Inflammatory macrophage treated with lipopolysaccharide for 1 hour (primary cell): ENCODE measurements around the gene CCDC178.
"Not testable (repeated sequence)": the region's sequence is repeated elsewhere in the genome, so short reads cannot be mapped to it uniquely, and the experiment has no call there.

Experiments used
- DNase-seq, 2 donors: peaks; one replicate each; pipeline ENCODE4 v3.0.0-alpha.2; 2020 to 2022

Gene CCDC178

DNA sequence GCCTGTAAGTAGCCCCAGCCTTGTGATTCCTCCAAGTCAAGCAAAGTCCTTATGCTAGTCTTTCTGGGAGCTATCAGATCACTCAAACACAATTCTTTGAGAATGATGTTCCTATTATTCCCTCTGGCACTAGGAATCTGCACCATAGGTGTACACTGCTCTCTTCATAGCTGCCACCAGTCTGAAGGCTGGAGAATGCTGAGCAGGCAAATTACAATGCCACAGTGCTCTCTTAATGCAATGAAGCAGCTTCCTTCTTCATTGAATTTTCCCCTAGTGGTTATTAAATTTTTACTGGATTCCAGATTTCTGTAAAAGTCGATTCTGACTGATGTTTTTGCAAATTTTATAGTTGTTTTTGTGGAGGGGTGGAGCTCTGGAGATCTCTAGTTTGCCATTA lies 84.8 kb downstream of the CCDC178 start:
- DNase-seq, result no peak

DNA sequence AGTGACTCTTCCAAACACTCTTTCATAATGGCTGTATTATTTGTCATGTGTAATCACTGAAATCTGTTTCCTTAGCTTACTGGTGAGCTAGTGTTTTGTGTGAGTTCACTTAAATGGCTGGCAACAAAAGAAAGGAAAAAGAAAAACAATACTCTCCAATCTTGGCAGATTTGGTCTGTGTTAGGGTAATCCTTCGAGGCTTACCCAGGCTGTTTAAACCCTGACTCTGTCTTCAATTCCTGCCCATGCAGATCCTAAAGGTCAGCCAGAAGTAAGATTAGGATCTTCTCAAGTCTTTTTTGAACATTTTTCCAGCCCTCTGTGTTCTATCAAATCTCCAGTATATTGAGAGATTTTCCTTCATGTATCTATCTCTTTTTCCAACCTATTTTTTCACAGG lies 85.3 kb downstream of the CCDC178 start:
- no peak for DNase-seq

DNA sequence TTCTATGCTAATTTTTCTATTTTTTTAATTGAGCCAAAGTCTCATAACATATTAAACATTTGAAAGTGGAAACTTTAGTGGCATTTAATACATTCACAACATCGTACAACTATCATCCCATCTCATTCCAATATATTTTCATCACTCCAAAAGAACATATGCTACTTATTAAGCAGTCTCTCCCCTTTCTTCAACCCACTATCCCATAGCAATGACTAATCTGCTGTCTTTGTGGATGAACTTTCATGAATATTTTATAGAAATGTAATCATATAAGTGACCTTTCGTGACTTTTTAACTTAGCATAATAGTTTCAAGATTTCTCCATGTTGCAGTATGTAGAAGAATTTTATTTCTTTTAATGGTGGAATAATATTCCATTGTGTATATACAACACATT lies 90.3 kb downstream of the CCDC178 start:
- DNase-seq, result no peak

DNA sequence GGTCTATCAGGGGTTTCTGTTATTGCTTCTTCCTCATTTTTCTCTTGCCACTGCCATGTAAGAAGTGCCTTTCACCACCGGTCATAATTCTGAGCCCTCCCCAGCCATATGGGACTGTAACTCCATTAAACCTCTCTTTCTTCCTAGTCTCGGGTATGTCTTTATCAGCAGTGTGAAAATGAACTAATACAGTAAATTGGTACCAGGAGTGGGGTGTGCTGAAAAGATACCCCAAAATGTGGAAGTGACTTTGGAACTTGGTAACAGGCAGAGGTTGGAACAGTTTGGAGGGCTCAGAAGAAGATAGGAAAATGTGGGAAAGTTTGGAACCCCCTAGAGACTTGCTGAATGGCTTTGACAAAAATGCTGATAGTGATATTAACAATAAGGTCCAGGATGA lies 100.8 kb downstream of the CCDC178 start:
- DNase-seq, result not testable (repeated sequence)

DNA sequence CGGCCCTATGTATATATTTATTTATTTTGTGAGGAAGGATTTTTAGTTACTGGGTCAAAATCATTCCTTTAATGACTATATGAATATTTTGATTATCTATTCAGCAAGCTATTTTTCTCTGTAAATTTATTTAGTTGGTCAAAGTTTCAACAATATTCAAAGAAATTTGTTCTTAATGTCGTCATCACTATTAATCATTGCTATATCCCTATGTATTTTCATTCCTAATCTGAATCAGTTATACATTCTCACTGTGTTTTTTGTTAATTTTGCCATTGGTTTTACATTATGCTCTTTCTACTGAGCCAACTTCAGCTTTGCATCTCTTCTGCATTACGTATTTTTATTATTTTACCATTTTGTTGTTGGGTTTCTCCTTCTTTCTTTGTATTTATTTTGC lies 105.7 kb downstream of the CCDC178 start:
- DNase-seq, result no peak

DNA sequence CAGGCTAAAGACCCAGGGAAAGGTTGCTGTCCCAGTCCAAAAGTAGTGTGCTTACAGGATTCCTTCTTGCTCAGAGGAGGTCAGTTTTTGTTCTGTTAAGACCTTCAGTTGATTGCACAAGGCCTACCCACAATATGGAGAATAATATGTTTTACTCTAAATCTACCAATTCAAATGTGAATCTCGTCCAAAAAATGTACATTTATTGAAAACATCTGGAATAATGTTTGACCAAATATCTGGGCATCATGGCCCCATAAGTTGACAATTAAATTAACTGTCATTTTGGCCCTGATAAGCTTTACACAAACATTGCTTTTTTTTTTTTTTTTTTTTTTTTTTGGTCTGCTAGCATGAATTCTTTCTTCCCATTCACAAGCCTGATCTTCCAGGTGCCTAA lies 109.8 kb downstream of the CCDC178 start:
- no peak for DNase-seq

DNA sequence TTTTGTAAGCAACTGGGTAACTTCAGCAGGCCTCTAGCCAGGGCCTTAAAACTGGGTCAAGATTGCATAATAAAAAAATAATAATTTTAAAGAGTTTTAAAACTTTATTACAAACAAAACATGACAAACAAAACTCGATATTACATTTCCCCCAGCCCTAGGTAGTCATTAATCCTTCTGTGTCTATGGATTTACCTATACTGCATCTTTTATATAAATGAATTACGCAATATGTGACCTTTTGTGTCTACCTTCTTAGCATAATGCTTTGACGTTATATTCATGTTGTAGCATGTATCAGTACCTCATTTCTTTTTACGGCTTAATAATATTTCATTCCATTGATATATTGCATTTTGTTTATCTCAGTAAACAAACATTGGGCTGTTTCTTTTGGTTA lies 113.5 kb downstream of the CCDC178 start:
- DNase-seq, result no peak

DNA sequence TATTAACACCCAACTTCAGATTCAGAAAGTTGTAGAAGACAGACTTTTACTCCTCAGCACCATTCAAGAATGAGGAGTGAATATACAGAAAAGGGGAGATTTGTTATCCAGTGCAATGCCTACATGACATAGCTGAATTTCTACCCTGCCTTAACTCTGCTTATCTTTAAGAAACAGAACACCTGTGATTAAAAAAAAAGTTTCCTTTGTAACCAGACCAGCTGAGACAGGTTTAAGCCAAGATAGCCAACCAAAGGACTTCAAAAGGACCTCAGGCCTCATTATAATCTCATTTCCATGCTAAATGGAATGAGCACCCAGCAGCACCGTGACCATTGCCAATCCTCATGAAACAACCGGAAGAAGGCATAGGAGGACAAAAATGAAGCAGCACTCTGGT lies 122.9 kb downstream of the CCDC178 start:
- no peak for DNase-seq

DNA sequence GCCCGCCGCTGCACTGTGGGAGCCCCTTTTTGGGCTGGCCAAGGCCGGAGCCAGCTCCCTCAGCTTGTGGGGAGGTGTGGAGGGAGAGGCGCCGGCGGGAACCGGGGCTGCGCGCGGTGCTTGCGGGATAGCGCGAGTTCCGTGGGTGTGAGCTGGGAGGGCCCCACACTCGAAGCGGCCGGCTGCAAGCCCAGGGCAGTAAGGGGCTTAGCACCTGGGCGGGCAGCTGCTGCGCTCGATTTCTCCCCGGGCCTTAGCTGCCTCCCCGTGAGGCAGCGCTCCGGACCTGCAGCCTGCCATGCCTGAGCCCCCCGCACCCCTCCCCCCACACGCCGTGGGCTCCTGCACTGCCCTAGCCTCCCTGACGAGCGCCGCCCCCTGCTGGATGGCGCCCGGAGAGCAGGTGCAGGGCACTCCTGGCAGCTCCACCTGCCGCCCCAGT lies 124.4 kb downstream of the CCDC178 start:
- no peak for DNase-seq

DNA sequence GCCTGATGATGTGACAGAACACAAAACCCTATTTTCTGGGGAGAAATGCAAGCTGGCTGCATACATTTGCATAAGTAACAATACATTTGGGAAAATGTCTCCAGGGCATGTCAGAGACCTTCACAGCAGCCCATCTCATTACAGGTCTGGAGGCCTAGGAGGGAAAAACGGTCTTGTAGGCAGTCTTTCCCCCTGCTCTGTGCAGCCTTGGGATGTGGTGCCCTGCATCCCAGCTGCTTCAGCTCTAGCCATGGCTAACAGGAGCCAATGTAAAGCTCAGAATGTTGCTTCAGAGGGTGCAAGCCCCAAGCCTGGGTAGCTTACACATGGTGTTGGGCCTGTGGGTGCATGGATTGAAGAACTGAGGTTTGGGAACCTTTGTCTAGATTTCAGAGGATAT lies 133.0 kb downstream of the CCDC178 start:
- no peak for DNase-seq

DNA sequence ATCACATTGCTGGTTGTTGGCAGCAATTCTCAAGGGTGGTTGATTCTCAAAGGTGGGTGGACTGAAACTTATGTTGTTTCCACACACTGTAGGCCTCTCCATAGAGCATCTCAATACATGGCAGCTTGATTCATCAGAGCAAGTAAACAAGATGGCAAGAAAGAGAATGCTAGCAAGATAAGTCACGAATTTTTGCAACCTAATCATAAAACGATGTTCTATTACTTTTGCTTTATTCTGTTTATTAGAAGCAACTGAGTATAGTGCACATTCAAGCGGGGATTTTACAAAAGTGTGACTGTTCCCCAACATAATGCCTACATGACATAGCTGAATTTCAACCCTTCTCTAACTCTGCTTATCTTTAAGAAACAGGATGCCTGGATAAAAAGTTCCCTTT lies 136.2 kb downstream of the CCDC178 start:
- no peak for DNase-seq

DNA sequence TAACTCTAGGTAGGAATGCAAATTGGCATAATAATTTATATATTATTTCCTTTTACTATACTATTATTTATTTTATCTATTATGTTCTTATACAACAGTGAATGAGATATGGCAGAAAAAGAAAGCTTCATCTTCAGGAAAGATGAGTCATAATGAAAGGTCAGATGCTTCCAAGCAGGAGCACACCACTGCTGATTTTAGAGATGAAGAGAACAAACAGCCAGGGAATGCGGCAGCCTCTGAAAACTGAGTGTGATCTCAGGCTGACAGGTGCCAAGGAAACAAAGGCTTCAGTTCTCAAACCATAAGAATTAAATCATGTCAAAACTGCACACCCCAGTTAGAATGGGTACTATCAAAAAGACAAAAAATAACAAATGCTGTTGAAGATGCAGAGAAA lies 149.0 kb downstream of the CCDC178 start:
- DNase-seq, result no peak

DNA sequence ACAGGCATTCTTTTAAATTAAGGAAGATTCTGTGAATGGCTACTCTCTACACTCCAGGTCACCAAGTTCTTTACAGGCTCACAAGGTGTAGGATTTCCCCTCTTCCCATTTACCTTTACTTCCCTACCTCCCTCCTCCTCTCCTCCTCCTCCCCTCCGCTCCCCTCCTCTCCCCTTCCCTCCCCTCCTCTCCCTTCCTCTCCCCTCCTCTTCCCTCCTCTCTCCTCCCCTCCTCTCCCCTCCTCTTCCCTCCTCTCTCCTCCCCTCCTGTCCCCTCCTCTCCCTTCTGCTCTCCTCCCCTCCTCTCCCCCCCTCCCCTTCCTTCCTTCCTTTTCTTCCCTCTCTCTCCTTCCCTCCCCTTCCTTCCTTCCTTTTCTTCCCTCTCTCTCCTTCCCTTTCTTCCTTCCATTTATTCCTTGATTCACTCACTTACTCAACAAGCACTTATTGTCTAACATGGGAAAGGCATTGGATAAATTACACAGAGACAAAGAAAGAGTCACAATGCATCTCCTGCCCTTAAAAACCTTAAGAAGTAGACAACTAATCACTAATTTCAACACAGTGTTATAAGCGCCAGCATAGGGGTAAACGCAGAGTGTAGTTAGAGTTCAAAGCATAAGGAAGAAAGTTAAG lies 152.3 kb downstream of the CCDC178 start:
- no peak for DNase-seq

DNA sequence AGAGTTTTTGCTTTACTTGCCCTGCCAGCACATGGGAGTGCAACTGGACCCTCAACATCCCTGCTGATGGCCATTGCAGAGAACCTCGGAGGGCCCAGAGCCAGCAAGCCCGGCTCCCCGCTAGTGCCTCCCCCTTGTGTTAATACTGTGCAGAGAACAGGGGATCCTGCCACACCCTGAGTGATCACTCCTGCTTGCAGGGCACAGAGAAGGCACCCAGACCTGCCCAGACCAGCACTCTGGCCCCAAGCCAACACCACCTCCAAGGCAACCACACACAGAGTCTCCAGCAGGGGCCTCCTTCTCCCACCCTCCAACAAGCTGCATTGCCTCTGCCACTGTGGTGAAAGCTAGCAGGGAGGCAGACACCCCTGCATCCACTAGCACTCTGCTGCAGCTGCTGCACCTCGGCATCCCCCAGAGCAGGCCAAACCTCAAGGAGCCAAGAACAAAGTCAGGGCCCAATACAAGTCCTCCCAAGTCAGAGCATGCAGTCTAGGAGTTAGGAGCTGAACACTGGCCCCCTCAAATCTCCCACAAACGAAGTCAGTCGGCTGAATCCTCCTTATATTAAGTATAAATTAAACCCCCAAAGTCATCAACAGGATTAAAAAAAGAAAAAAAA lies 157.7 kb downstream of the CCDC178 start:
- DNase-seq, result no peak

DNA sequence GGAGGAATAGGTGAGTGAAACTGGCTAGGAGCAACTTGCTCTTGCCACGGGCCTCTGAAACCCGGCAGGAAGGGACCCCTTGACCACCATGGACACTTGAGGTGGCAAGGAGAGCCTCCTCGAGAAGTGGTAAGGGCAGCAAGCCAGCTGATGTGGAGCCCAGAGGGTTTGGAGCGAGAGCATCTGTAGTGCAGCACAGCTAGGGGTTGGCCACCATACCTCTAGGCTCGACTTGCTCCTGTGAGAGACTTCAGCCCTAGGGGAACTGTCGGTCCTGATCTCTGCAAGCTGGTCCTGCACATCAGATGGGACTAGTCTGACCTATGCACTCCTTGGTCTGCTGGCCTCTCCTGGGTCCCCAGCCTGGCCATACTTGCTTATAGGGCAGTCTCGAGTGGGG lies 158.4 kb downstream of the CCDC178 start:
- no peak for DNase-seq

DNA sequence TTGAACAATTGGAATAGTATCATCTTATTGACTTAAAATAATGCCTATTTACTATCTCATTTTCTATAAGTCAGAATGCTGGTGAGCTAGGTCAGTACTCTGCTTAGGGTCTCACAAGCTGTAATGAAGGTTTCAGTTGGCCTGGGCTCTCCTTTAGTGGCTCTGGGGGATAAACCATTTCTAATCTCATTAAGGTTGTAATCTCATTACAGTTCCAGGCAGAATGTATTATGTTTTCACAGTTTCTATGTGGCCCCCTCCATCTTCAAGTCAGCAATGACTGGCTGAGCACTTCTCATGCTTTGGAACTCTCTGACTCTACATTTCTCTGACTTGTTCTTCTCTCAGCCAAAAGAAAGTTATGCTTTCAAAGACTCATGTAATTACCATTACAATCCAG lies 163.1 kb downstream of the CCDC178 start:
- no peak for DNase-seq

DNA sequence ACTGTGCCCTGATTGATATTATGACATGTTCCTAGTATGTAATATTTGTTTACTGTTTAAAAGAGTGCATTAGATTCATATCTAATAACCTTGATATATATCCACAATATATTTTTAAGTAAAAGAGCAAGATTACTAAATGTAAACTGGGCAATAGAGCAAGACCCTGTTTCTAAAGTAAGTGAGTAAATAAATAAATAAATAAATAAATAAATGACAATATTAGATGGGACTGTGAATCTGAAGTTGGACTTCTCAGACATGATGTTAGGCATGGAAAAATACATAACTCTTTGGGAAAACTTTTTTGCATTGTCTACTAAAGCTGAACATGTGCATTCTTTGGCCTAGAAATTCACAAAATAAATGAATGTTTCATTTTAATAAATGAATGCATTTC lies 164.7 kb downstream of the CCDC178 start:
- DNase-seq, result no peak

DNA sequence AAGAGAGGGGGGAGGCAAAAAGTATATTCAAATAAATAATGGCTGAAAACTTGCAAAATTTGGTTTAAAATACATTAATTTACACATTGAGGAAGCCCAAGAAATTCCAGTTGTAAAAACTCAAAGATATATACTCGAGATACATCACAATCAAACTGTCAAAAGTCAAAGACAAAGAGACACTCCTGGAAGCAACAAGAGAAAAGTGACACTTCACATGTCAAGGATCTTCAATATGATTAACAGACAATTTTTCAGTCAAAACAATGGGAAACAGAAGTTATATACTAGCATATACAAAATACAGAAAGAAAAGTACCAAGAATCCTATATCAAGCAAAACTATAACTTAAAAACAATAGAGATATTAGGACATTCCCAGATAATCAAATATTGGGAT lies 170.2 kb downstream of the CCDC178 start:
- DNase-seq, result no peak

DNA sequence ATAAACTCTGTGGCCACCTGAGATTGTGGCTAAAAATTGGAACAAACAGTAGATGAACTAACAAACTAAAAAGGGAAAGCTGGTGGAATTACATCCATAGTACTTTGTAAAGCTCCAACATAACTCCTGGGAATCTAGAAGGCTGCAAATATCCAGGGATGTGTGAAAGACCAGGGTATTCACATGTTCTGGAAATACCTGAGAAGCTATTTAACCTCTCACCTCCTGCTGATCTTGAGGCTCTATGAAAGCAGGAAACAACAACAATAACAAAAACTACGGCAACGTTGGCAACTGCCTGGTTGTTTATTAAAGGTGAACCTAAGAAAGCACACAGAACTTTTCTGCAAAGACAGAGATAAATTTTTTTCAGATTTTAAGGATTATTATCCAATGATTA lies 171.3 kb downstream of the CCDC178 start:
- DNase-seq, result no peak

DNA sequence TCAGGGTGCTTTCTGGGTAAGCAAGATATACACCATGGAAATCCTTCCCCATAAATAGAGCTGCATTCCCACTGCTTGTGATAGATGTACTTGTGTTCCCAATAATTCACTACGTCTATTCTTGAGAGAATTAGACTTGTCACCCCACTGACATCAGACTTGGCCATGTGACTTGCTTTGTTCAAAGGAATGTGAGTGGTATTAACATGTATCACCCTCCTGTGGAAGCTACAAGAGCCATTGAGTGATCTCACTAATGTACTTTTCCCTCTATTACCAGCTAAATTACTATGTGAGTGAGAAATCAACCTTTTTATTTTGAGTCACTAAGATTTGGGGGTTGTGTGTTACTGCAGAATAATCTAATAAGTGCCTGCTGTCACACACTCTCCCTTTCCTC lies 176.0 kb downstream of the CCDC178 start:
- no peak for DNase-seq

DNA sequence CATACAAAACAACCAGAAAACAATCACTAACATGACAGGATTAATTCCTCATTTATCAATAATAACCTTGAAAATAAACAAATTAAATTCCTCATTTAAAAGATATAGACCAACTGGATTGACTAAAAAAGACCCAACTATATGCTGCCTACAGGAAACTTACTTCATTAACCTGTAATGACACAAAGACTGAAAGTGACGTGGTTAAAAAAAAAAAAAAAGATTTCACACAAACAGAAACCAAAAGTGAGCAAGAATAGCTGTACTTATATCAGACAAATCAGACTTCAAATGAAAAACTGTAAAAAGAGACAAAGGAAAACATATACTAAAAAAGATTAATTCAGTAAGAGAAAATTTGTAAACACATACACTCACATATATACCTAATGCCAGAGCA lies 201.2 kb downstream of the CCDC178 start:
- no peak for DNase-seq

DNA sequence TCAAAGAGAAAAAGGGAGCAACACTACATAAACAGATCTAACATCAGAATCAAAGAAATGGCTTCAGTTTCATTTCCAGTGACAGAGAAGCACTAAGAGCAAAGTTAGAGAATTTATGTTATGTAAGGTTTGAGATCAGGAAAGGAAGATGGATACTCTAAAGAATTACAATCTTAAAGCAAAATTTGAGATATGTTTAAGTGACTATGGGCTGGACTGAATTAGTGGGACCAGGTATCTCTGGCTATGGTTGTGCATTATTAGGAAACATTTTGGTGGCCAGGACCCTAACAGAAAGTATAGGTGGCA lies 208.2 kb downstream of the CCDC178 start:
- DNase-seq, result no peak

DNA sequence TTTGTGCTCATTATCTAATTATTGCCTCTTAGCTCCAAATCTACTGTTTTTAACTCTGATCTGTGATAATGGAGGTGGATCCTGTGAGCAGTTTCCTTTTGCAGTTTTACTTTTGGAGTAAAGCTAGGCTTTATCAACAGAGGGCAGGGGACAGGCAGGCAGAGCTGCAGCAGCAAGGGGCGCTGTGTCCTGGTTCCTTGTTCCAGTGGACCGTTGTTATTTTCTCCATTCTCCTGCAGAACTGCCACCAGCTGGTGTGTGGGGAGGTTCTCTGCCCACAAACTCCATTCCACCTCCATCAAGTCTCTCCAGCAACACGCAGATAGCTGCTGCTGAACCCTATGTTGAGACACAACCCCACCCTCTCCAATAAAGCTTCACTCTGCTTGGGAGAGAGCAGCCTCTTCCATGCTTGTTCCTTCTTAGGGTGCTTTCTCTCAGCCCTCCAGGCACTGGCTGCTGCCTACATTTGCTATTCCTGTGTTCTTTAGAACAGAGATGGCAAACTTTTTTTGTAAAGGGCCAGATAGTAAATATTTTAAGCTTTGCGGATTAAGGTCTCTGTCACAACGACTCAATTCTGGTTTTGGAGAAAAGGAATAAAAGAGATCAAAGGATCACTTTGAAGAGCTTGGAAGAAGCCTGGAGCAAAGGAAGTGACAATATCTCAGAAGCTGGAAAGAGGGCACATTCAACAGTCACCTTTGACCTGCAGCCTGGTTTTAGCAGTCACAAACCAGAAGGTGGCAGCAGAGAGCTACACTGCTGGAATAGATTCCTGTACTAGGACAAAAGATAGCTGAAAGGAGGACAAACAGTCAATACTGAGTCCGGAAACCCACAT lies 208.8 kb downstream of the CCDC178 start:
- DNase-seq, result peak; percentile 25 to 77

DNA sequence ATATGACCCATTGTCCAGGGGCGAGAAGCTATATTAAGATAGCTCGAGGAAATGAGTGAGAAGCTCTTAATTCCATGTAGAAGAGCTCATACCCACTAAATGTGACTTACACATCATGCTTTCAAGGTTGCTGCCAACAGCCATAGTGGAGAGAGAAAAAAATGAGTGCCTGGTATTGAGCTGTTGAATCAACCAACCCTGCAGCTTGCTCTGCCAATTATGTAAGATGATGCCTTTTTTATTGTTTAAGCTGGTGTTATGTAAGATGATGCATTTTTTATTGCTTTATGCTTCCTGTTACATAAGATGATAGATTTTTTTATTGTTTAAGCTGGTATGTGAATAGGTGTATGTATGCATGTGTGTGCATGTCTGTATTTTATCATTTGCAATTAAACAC lies 228.2 kb downstream of the CCDC178 start:
- DNase-seq, result no peak
